ENCODE results near the gene FOXL1.

The FOXL1 gene

GRCh38 chr16:86566601-86566965 is 11.8 kb upstream of the FOXL1 start, which contains the start of gene FOXC2:
TSS of gene FOXC2 (plus strand) at chr16:86566829. CDS start at chr16:86567336, 507 bp downstream.
- TF ChIP-seq CTCF (conservative IDR thresholded peaks at IDR 0.05): no peak
- H3K27ac ChIP-seq: no peak within 1 kb of the TSS

GRCh38 chr16:86566966-86567700 is 11.2 kb upstream of the FOXL1 start:
- no peak for TF ChIP-seq CTCF (conservative IDR thresholded peaks at IDR 0.05)
- no peak overlapping the region for H3K27ac ChIP-seq

- no peak overlapping the region for H3K27ac ChIP-seq
These were observed 10.4 kb upstream of the FOXL1 start for GRCh38 chr16:86567701-86568581.

DNA sequence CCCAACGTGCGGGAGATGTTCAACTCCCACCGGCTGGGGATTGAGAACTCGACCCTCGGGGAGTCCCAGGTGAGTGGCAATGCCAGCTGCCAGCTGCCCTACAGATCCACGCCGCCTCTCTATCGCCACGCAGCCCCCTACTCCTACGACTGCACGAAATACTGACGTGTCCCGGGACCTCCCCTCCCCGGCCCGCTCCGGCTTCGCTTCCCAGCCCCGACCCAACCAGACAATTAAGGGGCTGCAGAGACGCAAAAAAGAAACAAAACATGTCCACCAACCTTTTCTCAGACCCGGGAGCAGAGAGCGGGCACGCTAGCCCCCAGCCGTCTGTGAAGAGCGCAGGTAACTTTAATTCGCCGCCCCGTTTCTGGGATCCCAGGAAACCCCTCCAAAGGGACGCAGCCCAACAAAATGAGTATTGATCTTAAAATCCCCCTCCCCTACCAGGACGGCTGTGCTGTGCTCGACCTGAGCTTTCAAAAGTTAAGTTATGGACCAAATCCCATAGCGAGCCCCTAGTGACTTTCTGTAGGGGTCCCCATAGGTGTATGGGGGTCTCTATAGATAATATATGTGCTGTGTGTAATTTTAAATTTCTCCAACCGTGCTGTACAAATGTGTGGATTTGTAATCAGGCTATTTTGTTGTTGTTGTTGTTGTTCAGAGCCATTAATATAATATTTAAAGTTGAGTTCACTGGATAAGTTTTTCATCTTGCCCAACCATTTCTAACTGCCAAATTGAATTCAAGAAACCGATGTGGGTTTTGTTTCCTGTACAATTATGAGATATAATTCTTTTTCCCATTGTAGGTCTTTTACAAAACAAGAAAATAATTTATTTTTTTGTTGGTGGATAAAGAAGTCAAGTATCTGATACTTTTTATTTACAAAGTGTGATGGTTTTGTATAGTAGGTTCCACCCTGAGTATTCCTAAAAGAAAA is 9.4 kb upstream of the FOXL1 start:
- no peak overlapping the region for H3K27ac ChIP-seq
- TF ChIP-seq CTCF (conservative IDR thresholded peaks at IDR 0.05): no peak

More at GRCh38 chr16:86567701-86568581, 10.4 kb upstream of the FOXL1 start:
- TF ChIP-seq CTCF (conservative IDR thresholded peaks at IDR 0.05): no peak

GRCh38 chr16:86569701-86570447 is 8.5 kb upstream of the FOXL1 start:
- no peak overlapping the region for H3K27ac ChIP-seq
- TF ChIP-seq CTCF (conservative IDR thresholded peaks at IDR 0.05): no peak

DNA sequence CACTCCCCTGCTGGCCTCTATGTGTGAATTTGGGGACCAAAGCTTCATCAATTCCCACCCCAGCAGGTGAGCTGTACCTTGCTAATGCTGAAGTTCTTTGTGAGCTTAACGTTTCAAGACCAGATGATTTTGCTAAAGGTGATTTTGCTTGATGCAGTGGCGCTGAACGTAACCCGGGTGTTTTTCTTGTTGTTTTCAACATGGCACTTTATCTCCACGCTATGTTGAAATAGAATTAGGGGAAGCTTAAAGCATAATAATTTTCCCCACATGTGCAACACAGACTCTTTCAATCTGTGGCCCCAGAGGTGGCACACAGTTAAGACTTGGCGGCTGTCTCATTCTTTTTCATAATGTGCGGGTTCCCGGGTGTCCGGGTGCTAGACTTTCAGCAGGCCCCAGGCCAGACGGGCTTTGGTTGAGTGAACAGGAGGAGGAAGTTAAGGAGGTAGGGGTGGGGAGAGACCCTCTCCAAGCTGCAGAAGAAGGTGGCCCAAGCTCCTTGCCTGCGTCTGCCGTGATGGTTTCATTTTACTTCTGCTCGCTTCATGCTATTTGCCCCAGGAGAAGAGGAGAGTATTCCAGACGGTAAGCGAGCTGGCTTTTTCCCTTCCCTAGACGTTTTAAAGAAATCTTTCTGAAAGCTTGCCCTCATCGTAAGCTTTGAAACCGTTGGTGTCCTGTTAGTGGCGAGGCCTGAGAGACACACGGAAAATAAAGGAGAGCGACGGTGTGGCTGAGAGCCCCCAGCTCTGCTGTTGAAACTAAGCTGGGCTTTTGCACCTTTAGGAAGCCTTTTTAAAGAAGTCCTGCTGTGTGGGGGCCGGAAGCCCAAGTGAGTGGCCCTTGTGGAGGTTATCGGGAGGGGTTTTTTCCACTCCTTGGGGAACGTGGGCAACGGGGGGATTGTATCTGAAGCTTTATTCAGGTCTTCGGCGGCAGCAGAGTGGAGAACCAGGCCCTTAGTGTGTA is 7.5 kb upstream of the FOXL1 start:
- no peak for TF ChIP-seq CTCF (conservative IDR thresholded peaks at IDR 0.05)
- no peak overlapping the region for H3K27ac ChIP-seq

Data from VCaP (cell line).